Colonic mucosa (tissue), 4 donors: ENCODE measurements around the gene RHOF. TPM values are rescaled to one million over a fixed set of nuclear protein-coding genes. Genes with fewer than 3 reads are reported as not detected.

Experiments used
- DNase-seq: peaks from one replicate; pipeline ENCODE4 v3.0.0-alpha.2; 2020
- H3K27ac ChIP-seq: fragments of 200-600 bp; one replicate; pipeline ENCODE4 v1.8.0; 2021
- H3K27me3 ChIP-seq: fragments of 200-600 bp; one replicate; pipeline ENCODE4 v1.8.0; 2021
- H3K36me3 ChIP-seq: fragments of 200-600 bp; one replicate; pipeline ENCODE4 v1.8.0; 2021
- H3K4me1 ChIP-seq: fragments of 200-600 bp; one replicate; pipeline ENCODE4 v1.8.0; 2021; ENCODE audit warnings: mild to moderate bottlenecking
- H3K4me3 ChIP-seq: fragments of 200-600 bp; one replicate; pipeline ENCODE4 v1.8.0; 2021
- H3K9ac ChIP-seq, 2 donors: one replicate each; pipeline ENCODE4 v1.7.0; 2013; ENCODE audit warnings: control low read depth in 2 of 2, low read depth in 2 of 2, low read length in 2 of 2
- H3K9me3 ChIP-seq: fragments of 200-600 bp; one replicate; pipeline ENCODE4 v1.8.0; 2021
- intact Hi-C: fragments of 100-400 bp; cut with DNase I; formaldehyde crosslinking; loops from one replicate; pipeline ENCODE4 v1.14.1; 2022
- total RNA-seq, 2 donors: library from RNA; stranded (reverse); fragmentation: NEBNext Ultra II Directional in 1 of 2; extraction: Animal tissue kit (Norgen Biotek cat#: 25700) in 1 of 2; gene quantifications; one replicate each; pipeline ENCODE4 v1.2.1, GENCODE V29; 2021
- TF ChIP-seq, protein P1 (sequence below): fragments of 200-600 bp; IDR thresholded peaks from one replicate; pipeline ENCODE4 v1.8.0; 2022; ENCODE audit warnings: antibody characterized with exemption, mild to moderate bottlenecking
- donor health status: healthy.
- donor health status: DM: no; HTN: no; CAD: no.
- donor health status: DM: no; HTN: no; CAD: no.

The RHOF gene
- total RNA-seq, 2 donors from 2014 or later: 58.0 to 74.5 TPM

DNA sequence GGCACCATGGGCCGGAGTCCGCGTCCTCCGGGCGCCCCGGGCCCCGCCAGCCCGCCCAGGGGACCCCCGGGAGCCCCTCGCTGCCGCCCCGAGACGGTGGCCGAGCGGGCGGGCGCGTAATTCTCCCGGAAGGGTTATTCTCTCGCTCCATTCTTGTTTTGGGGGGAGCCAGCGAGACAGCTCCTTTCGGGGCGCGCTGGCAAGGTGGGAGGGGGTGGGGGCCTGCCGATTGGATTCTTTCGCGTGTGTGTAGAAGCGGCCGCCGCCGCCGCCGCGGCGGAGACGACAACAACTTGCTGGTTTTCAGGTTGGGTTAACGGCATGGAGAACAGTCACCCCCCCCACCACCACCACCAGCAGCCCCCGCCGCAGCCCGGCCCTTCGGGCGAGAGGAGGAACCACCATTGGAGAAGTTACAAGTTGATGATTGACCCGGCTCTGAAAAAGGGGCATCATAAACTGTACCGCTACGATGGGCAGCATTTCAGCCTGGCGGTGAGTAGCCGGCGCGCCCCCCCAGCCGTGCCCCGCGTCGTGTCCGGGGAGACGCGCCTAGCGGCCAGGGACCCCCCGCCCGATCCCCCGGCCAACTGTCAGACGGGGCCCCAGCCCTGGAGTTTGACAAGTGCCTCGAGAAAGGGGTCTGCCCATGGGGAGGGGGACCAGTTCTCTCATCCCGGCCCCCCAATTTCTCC is 11.1 kb upstream of the RHOF start:
- H3K27me3 ChIP-seq: no peaks in the 10 kb centered on the region
- TF ChIP-seq, protein P1, sequence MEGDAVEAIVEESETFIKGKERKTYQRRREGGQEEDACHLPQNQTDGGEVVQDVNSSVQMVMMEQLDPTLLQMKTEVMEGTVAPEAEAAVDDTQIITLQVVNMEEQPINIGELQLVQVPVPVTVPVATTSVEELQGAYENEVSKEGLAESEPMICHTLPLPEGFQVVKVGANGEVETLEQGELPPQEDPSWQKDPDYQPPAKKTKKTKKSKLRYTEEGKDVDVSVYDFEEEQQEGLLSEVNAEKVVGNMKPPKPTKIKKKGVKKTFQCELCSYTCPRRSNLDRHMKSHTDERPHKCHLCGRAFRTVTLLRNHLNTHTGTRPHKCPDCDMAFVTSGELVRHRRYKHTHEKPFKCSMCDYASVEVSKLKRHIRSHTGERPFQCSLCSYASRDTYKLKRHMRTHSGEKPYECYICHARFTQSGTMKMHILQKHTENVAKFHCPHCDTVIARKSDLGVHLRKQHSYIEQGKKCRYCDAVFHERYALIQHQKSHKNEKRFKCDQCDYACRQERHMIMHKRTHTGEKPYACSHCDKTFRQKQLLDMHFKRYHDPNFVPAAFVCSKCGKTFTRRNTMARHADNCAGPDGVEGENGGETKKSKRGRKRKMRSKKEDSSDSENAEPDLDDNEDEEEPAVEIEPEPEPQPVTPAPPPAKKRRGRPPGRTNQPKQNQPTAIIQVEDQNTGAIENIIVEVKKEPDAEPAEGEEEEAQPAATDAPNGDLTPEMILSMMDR: no peak
- H3K9me3 ChIP-seq: no peaks in the 10 kb centered on the region
- peak overlapping the region; percentile 88 for H3K27ac ChIP-seq
- H3K4me3 ChIP-seq: peak overlapping the region; percentile 77
- H3K36me3 ChIP-seq: no peaks in the 10 kb centered on the region
- peak; percentile 57 for DNase-seq
- intact Hi-C loops: no loop called here
- peak overlapping the region; percentile 82 to 91 for H3K9ac ChIP-seq
- peaks cover 4% of the 10 kb centered on the region for H3K4me1 ChIP-seq

- peaks cover 4% of the 10 kb centered on the region for H3K4me1 ChIP-seq
- no peaks in the 10 kb centered on the region for H3K27me3 ChIP-seq
- peak; percentile 64 for DNase-seq
- H3K27ac ChIP-seq: peak within 1 kb of the TSS; percentile 100
- TF ChIP-seq, protein P1: no peak
- intact Hi-C loops: no loop called here
- peak within 1 kb of the TSS; percentile 82 to 91 for H3K9ac ChIP-seq
- peak within 1 kb of the TSS; percentile 77 for H3K4me3 ChIP-seq
- no peaks in the 10 kb centered on the region for H3K9me3 ChIP-seq
- H3K36me3 ChIP-seq: no peaks in the 10 kb centered on the region
These were observed 10.5 kb upstream of the RHOF start, which contains the start of gene SETD1B for GRCh38 chr12:121803861-121804416. Gene SETD1B (plus strand): TSS chr12:121804009. CDS start chr12:121804738, 729 bp downstream.

- peak overlapping the region; percentile 77 for H3K4me3 ChIP-seq
- H3K27me3 ChIP-seq: no peaks in the 10 kb centered on the region
- peak overlapping the region; percentile 100 for H3K27ac ChIP-seq
- peak overlapping the region; percentile 80 to 82 for H3K9ac ChIP-seq
- no peaks in the 10 kb centered on the region for H3K36me3 ChIP-seq
- TF ChIP-seq, protein P1: no peak
- intact Hi-C loops: no loop called here
- no peaks in the 10 kb centered on the region for H3K9me3 ChIP-seq
- H3K4me1 ChIP-seq: peaks cover 6% of the 10 kb centered on the region
- DNase-seq: peak; percentile 95
These were observed 9.6 kb upstream of the RHOF start for GRCh38 chr12:121802843-121803698.

GRCh38 chr12:121802485-121802842 is 9.0 kb upstream of the RHOF start:
- Histone ChIP-seq H3K36me3 (no peaks in the 10 kb centered on the region), H3K4me3 (peak overlapping the region; percentile 77), H3K27me3 (no peaks in the 10 kb centered on the region), H3K9ac (peak overlapping the region; percentile 80 to 91), H3K27ac (peak overlapping the region; percentile 100), H3K4me1 (peaks cover 11% of the 10 kb centered on the region), H3K9me3 (no peaks in the 10 kb centered on the region)
- intact Hi-C loops: no loop called here
- DNase-seq: no peak
- TF ChIP-seq, protein P1: no peak
